Hepatocyte (in vitro differentiated cells): Measurements from ENCODE around the gene MAPK13. TPM values are rescaled to one million over a fixed set of nuclear protein-coding genes. Genes with fewer than 3 reads are reported as not detected.
"Not testable (repeated sequence)": the region's sequence is repeated elsewhere in the genome, so short reads cannot be mapped to it uniquely, and the experiment has no call there.

Experiments
- DNase-seq: peaks from one replicate; pipeline ENCODE4 v3.0.0-alpha.2; 2016; ENCODE audit warnings: low spot score
- H2AFZ ChIP-seq: fragments of 200-600 bp; sonication (generic); 2 replicates; pipeline ENCODE4 v1.6.0; 2016; ENCODE audit warnings: antibody characterized with exemption, mild to moderate bottlenecking
- H3K27ac ChIP-seq: fragments of 200-600 bp; sonication (generic); 2 replicates; pipeline ENCODE4 v1.5.1; 2016; ENCODE audit warnings: mild to moderate bottlenecking
- H3K27me3 ChIP-seq: fragments of 200-600 bp; sonication (generic); 2 replicates; pipeline ENCODE4 v1.6.1; 2016
- H3K36me3 ChIP-seq: fragments of 200-600 bp; sonication (generic); replicated peaks from 2 replicates; pipeline ENCODE4 v1.5.1; 2016; ENCODE audit warnings: low read depth; ENCODE audit not compliant: insufficient read depth
- H3K4me1 ChIP-seq: fragments of 200-600 bp; sonication (generic); 2 replicates; pipeline ENCODE4 v1.5.1; 2016; ENCODE audit warnings: mild to moderate bottlenecking, moderate library complexity; ENCODE audit not compliant: insufficient read depth
- H3K4me2 ChIP-seq: fragments of 200-600 bp; sonication (generic); 2 replicates; pipeline ENCODE4 v1.6.0; 2016
- H3K4me3 ChIP-seq: fragments of 200-600 bp; sonication (generic); 2 replicates; pipeline ENCODE4 v1.5.1; 2016; ENCODE audit warnings: mild to moderate bottlenecking
- H3K79me2 ChIP-seq: fragments of 200-600 bp; sonication (generic); 2 replicates; pipeline ENCODE4 v1.6.0; 2017; ENCODE audit warnings: mild to moderate bottlenecking
- H3K9me2 ChIP-seq: fragments of 200-600 bp; sonication (generic); replicated peaks from 2 replicates; pipeline ENCODE4 v1.6.0; 2017; ENCODE audit warnings: mild to moderate bottlenecking; ENCODE audit not compliant: insufficient read depth
- H3K9me3 ChIP-seq: fragments of 200-600 bp; sonication (generic); 2 replicates; pipeline ENCODE4 v1.5.1; 2016; ENCODE audit warnings: low read depth, mild to moderate bottlenecking
- H4K20me1 ChIP-seq: fragments of 200-600 bp; sonication (generic); 2 replicates; pipeline ENCODE4 v1.6.0; 2016; ENCODE audit warnings: mild to moderate bottlenecking; ENCODE audit not compliant: insufficient read depth, poor library complexity, severe bottlenecking
- CTCF ChIP-seq: fragments of 200-600 bp; sonication (generic); IDR thresholded peaks from 2 replicates; pipeline ENCODE4 v1.5.1; 2016; ENCODE audit warnings: antibody characterized with exemption, mild to moderate bottlenecking; ENCODE audit not compliant: poor library complexity
- EZH2 ChIP-seq: fragments of 200-600 bp; sonication (generic); IDR thresholded peaks from 2 replicates; pipeline ENCODE4 v1.6.1; 2016; ENCODE audit warnings: antibody characterized with exemption, mild to moderate bottlenecking, borderline replicate concordance
- EZH2phosphoT487 ChIP-seq: fragments of 200-600 bp; sonication (generic); IDR thresholded peaks from one replicate; pipeline ENCODE4 v1.6.1; 2018; ENCODE audit warnings: antibody characterized with exemption, mild to moderate bottlenecking, low read depth, moderate library complexity; ENCODE audit not compliant: unreplicated experiment, severe bottlenecking
- WGBS: methylation state at CpG from one replicate; pipeline ENCODE4 v1.1.6; 2016; ENCODE audit warnings: low lambda C conversion rate; ENCODE audit errors: missing lambda C conversion rate; 5-methylcytosine and 5-hydroxymethylcytosine counted together
- polyA plus RNA-seq: library from polyadenylated mRNA; unstranded; fragments of >200 nt; fragmentation: Nextera tagmentation; extraction: Ambion mirVana; gene quantifications from 2 replicates; pipeline ENCODE4 v1.2.1, GENCODE V29; 2016
- total RNA-seq: library from RNA; depleted of rRNA; stranded (reverse); fragments of >200 nt; gene quantifications from 2 replicates; pipeline ENCODE4 v1.2.3, GENCODE V29; 2014

The MAPK13 gene
- total and polyA plus RNA-seq, 2 experiments from 2014 or later = 43.6 to 50.2 TPM

DNA sequence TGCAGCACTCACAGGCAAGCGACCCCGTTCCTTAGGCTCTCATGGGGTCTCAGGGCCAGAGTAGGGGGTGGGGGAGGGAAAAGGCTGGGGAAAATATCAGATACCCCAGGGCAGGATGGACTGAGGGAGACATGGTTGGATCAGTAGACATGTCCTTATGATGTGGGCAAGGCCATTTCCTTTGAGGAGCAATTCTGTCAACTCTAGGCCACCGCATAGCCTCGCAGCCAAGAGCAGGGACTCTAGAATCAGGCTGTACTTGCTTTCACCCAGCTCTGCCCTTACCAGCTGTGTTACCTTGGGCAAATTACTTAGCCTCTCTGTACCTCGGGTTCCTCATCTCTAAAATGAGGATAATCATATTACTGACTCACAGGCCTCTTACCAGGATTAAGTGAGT lies 2.2 kb upstream of the MAPK13 start:
- Histone ChIP-seq H3K4me2 (no peak overlapping the region), H3K9me3 (no peaks in the 10 kb centered on the region), H3K27ac (no peak overlapping the region), H3K36me3 (no peaks in the 10 kb centered on the region), H3K79me2 (peaks cover 6% of the 10 kb centered on the region), H3K9me2 (no peaks in the 10 kb centered on the region), H4K20me1 (no peaks in the 10 kb centered on the region), H3K4me3 (no peak overlapping the region), H3K27me3 (no peaks in the 10 kb centered on the region), H3K4me1 (peaks cover 24% of the 10 kb centered on the region), H2AFZ (no peak overlapping the region)
- DNase-seq = no peak
- TF ChIP-seq CTCF (no peak), EZH2phosphoT487 (no peak), EZH2 (no peak)
- WGBS = 91% methylated on average over 5 of the region's 5 CpGs

- no peaks in the 10 kb centered on the region for H4K20me1 ChIP-seq
- no peaks in the 10 kb centered on the region for H3K9me2 ChIP-seq
- H3K79me2 ChIP-seq = peaks cover 13% of the 10 kb centered on the region
- no peak overlapping the region for H3K4me2 ChIP-seq
- H3K27me3 ChIP-seq = no peaks in the 10 kb centered on the region
- WGBS = 92% methylated on average over 3 of the region's 3 CpGs
- no peaks in the 10 kb centered on the region for H3K36me3 ChIP-seq
- H3K27ac ChIP-seq = no peak overlapping the region
- peaks cover 29% of the 10 kb centered on the region for H3K4me1 ChIP-seq
- H3K9me3 ChIP-seq = no peaks in the 10 kb centered on the region
- no peak overlapping the region for H3K4me3 ChIP-seq
- no peak for DNase-seq
- no peak overlapping the region for H2AFZ ChIP-seq
- no peak for TF ChIP-seq EZH2phosphoT487
- TF ChIP-seq CTCF = no peak
- TF ChIP-seq EZH2 = no peak
Measured at GRCh38 chr6:36128793-36129192, 1.5 kb upstream of the MAPK13 start.

GRCh38 chr6:36129334-36129733 lies 979 bp upstream of the MAPK13 start:
- H3K4me2 ChIP-seq = peak overlapping the region; percentile 84
- peak overlapping the region; percentile 100 for H3K27ac ChIP-seq

DNA sequence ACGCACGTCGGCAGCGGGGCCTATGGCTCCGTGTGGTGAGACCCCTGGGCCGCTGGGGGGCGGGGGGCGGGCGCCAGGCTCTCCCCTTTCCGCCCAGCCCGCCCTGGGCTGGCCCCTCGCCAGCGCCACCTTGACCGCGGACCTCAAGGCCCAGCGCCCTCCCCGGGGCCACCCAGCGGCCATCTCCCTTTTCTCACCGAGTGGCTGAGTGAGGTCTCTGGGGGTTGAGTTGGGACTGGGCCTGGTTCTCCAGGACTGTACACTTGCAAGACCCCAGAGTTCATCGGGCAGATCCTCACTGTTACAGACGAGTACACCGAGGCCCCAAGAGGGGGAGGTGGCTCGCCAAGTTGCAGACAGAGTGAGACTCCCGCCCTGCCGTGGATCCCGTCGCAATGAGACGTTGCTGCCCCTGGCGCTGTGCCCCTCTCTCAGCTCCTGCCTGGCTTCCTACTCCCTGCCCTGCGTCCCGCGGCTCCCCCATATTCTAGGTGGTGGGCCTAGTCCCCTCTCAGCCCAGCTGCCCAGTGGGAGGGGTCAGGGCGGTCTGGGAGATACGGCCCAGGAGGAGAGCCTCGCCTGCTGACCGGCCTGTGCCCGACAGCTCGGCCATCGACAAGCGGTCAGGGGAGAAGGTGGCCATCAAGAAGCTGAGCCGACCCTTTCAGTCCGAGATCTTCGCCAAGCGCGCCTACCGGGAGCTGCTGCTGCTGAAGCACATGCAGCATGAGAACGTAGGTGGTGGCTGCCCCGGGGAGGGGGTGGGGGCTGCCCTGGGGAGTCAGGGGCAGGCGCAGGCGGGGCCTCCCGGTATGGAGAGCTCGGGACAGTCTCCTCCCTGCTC lies 576 bp downstream of the MAPK13 start:
- H3K4me3 ChIP-seq = peak overlapping the region; percentile 55

More at GRCh38 chr6:36129334-36129733, 979 bp upstream of the MAPK13 start:
- WGBS = 95% methylated on average over 16 of the region's 16 CpGs
- H3K4me1 ChIP-seq = peaks cover 29% of the 10 kb centered on the region
- not testable (repeated sequence) for H2AFZ ChIP-seq, H3K36me3 ChIP-seq, H3K9me2 ChIP-seq, DNase-seq, H3K27me3 ChIP-seq, H4K20me1 ChIP-seq, H3K9me3 ChIP-seq, H3K4me3 ChIP-seq
- peaks cover 15% of the 10 kb centered on the region for H3K79me2 ChIP-seq

More for the DNA sequence above, 576 bp downstream of the MAPK13 start:
- H3K27ac ChIP-seq = peak overlapping the region; percentile 100
- DNase-seq = peak; percentile 86
- TF ChIP-seq EZH2 (no peak), CTCF (peak; percentile 9), EZH2phosphoT487 (no peak)
- peak overlapping the region; percentile 84 for H3K4me2 ChIP-seq
- WGBS = 43% methylated on average over 26 of the region's 52 CpGs
- H3K36me3 ChIP-seq = no peaks in the 10 kb centered on the region
- H3K9me3 ChIP-seq = no peaks in the 10 kb centered on the region
- H2AFZ ChIP-seq = peak overlapping the region; percentile 55
- H3K27me3 ChIP-seq = no peaks in the 10 kb centered on the region
- no peaks in the 10 kb centered on the region for H3K9me2 ChIP-seq
- peaks cover 29% of the 10 kb centered on the region for H3K4me1 ChIP-seq
- no peaks in the 10 kb centered on the region for H4K20me1 ChIP-seq
- peaks cover 15% of the 10 kb centered on the region for H3K79me2 ChIP-seq
